Esophagus squamous epithelium (tissue), 5 donors: Measurements from ENCODE around the gene MICAL1. TPM values are rescaled to one million over a fixed set of nuclear protein-coding genes. Genes with fewer than 3 reads are reported as not detected.

Source experiments
- DNase-seq: peaks from one replicate; lab custom pipeline; 2025; lab: John Stamatoyannopoulos, UW
- H3K27ac ChIP-seq, 4 donors: fragments of 200-600 bp; sonication (generic); one replicate each; pipeline ENCODE4 v1.5.1; 2016 to 2019; ENCODE audit warnings: mild to moderate bottlenecking in 1 of 4
- H3K27me3 ChIP-seq, 4 donors: fragments of 200-600 bp; sonication (generic); 1 replicate in 3 of 4; 2 replicates in 1 of 4; pipeline versions ENCODE4 v1.5.1 to v1.6.0; 2017 to 2021; ENCODE audit warnings: antibody characterized with exemption in 1 of 4
- H3K36me3 ChIP-seq, 3 donors: fragments of 200-600 bp; sonication (generic); one replicate each; pipeline ENCODE4 v1.5.1; 2016 to 2019
- H3K4me1 ChIP-seq, 3 donors: fragments of 200-600 bp; sonication (generic); one replicate each; pipeline ENCODE4 v1.5.1; 2017 to 2019
- H3K4me3 ChIP-seq, 4 donors: fragments of 200-600 bp; sonication (generic); 1 replicate in 3 of 4; 2 replicates in 1 of 4; pipeline ENCODE4 v1.5.1; 2016 to 2019; ENCODE audit warnings: mild to moderate bottlenecking in 2 of 4, moderate library complexity in 1 of 4
- H3K9me3 ChIP-seq, 3 donors: fragments of 200-600 bp; sonication (generic); one replicate each; pipeline ENCODE4 v1.5.1; 2016 to 2019
- CTCF ChIP-seq, 6 experiments: fragments of 450-650 bp in 4 of 6; fragments of 200-600 bp in 2 of 6; sonication (generic) in 2 of 6; IDR thresholded peaks; one replicate each; pipeline ENCODE4 v1.5.1; 2016 to 2019; ENCODE audit warnings: antibody characterized with exemption in 6 of 6, mild to moderate bottlenecking in 4 of 6, moderate library complexity in 4 of 6
- POLR2A ChIP-seq, 4 donors: fragments of 450-650 bp; IDR thresholded peaks; one replicate each; pipeline ENCODE4 v1.6.1; 2017; ENCODE audit warnings: antibody characterized with exemption in 4 of 4, mild to moderate bottlenecking in 4 of 4, moderate library complexity in 3 of 4
- WGBS, 2 donors: methylation state at CpG; one replicate each; pipeline ENCODE4 v1.1.5; 2018; 5-methylcytosine and 5-hydroxymethylcytosine counted together
- intact Hi-C: fragments of 100-400 bp; cut with DNase I; formaldehyde crosslinking; loops from one replicate; pipeline ENCODE4 v1.15.0; 2022
- total RNA-seq, 4 donors: library from RNA; depleted of rRNA; stranded (reverse); fragments of >200 nt; gene quantifications; one replicate each; pipeline ENCODE4 v1.1.0, GENCODE V29; 2016
- donor health status: DM: yes; HTN: yes; CAD: no.

The MICAL1 gene
- total RNA-seq, 4 donors from 2014 or later: 11.9 to 20.0 (median 12.6) TPM

DNA sequence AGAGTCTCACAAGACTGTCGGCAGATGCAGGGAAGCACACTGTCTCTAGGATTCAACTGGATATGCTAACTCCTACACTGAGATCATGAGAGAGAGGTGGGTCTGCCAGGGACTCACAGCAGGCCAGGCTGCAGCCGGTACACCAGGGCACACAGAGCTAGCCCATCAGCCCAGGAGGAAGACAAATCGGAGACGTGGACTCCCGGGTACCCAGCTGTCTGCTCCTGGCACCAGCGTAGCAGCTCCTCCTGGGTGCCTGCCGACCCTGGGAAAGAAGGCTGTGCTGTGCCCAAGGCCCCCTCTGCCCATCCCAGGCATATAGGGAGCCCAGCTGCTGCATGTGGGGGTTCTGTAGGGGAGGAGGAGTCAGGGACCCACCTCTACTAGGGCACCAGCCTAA lies 7.0 kb downstream of the MICAL1 start:
- Histone ChIP-seq H3K27me3 (no peaks in the 10 kb centered on the region), H3K36me3 (peaks cover 0 to 46% (median 9%) of the 10 kb centered on the region in 3 donors), H3K4me3 (no peak overlapping the region), H3K27ac (no peak overlapping the region), H3K4me1 (peaks cover 2 to 33% (median 3%) of the 10 kb centered on the region in 3 donors), H3K9me3 (no peaks in the 10 kb centered on the region)
- intact Hi-C loops: no loop called here
- WGBS, 2 donors: 70% methylated on average over 4 of the region's 7 CpGs; no CpG with 5 or more reads in 1 of the 2 donors
- no peak for DNase-seq
- TF ChIP-seq CTCF (IDR thresholded peaks at IDR 0.05) (no peak), POLR2A (IDR thresholded peaks at IDR 0.05) (no peak)

DNA sequence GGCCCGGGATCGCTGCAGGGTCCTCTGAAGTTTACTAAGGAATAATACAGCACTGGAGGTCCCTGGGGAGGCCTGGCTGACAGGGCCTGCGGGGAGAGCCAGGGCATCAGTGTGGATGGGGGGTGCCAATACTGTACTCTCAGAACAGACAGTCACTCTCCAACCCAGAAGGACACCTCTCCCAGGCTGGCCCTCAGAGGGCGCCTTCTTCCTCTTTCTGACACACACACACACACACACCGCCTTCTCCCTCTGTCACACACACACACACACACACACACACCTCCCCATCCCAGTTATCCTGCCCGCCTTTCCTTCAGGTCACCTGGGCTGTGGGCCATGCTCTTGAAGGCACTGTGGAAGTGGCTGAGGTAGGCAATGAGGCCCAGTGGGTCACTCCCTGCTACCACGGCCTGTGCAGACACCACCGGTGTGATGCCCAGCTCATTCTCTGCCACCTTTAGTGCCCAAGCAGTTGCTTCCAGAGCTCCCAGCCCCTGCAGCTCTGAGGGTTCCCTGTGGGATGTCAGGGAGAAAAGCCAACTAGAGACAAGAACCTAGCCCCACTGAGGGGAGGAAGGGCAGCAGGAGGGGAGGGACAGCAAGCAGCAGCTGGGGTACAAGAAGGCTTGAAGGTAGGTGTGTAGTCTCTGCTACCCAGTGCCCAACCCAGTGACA lies 7.6 kb downstream of the MICAL1 start:
- TF ChIP-seq CTCF (IDR thresholded peaks at IDR 0.05) (no peak), POLR2A (IDR thresholded peaks at IDR 0.05) (no peak)
- no peaks in the 10 kb centered on the region for H3K9me3 ChIP-seq
- no peak for DNase-seq
- no peak overlapping the region for H3K27ac ChIP-seq
- H3K4me3 ChIP-seq: no peak overlapping the region
- peaks cover 0 to 33% (median 0%) of the 10 kb centered on the region in 3 donors for H3K4me1 ChIP-seq
- 80 to 85% methylated on average over 3 to 8 of the region's 8 CpGs for WGBS, 2 donors
- H3K27me3 ChIP-seq: no peaks in the 10 kb centered on the region
- H3K36me3 ChIP-seq: peaks cover 0 to 52% (median 11%) of the 10 kb centered on the region in 3 donors
- intact Hi-C loops: no loop called here

- H3K4me1 ChIP-seq: peaks cover 0 to 39% (median 3%) of the 10 kb centered on the region in 3 donors
- H3K36me3 ChIP-seq: peaks cover 0 to 56% (median 11%) of the 10 kb centered on the region in 3 donors
- TF ChIP-seq CTCF (IDR thresholded peaks at IDR 0.05) (no peak), POLR2A (IDR thresholded peaks at IDR 0.05) (no peak)
- H3K4me3 ChIP-seq: no peak overlapping the region
- intact Hi-C loops: no loop called here
- 100% methylated on average over 1 of the region's 10 CpGs for WGBS, 2 donors
- no peaks in the 10 kb centered on the region for H3K9me3 ChIP-seq
- no peaks in the 10 kb centered on the region for H3K27me3 ChIP-seq
- no peak overlapping the region for H3K27ac ChIP-seq
- DNase-seq: no peak
These were observed 8.5 kb downstream of the MICAL1 start for GRCh38 chr6:109447087-109447486.

- no peaks in the 10 kb centered on the region for H3K9me3 ChIP-seq
- intact Hi-C loops: no loop called here
- TF ChIP-seq POLR2A (IDR thresholded peaks at IDR 0.05): no peak
- TF ChIP-seq CTCF (IDR thresholded peaks at IDR 0.05): no peak
- H3K27me3 ChIP-seq: no peaks in the 10 kb centered on the region
- no peak overlapping the region for H3K4me3 ChIP-seq
- H3K27ac ChIP-seq: no peak overlapping the region
- 72 to 84% methylated on average over 4 to 6 of the region's 8 CpGs for WGBS, 2 donors
- H3K36me3 ChIP-seq: peaks cover 0 to 50% (median 11%) of the 10 kb centered on the region in 3 donors
- H3K4me1 ChIP-seq: peaks cover 3 to 45% (median 9%) of the 10 kb centered on the region in 3 donors
- no peak for DNase-seq
These were observed 9.0 kb downstream of the MICAL1 start for GRCh38 chr6:109446541-109446940.

DNA sequence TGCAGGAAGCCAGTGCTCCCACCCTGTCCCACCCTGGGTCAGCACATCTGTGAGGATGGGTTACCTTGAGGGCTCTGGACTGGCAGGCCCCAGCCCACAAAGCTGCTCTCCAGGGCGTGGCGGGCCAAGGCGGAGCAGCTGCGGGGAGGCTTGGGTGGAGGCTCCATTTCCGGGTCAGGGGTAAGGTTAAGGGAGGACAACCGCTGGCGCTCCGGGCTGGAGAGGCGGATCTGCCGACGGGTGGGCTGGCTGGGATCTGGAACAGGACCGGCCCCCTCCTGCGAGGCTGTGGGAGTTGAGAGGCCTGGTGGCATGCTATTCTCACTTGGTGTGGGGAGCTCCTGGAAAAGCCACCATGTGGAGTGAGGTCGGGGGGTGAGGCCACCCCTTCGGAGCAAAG lies 9.5 kb downstream of the MICAL1 start:
- TF ChIP-seq CTCF (IDR thresholded peaks at IDR 0.05) (no peak), POLR2A (IDR thresholded peaks at IDR 0.05) (no peak)
- H3K27ac ChIP-seq: no peak overlapping the region
- WGBS, 2 donors: 90% methylated on average over 7 of the region's 15 CpGs; no CpG with 5 or more reads in 1 of the 2 donors
- intact Hi-C loops: no loop called here
- no peaks in the 10 kb centered on the region for H3K9me3 ChIP-seq
- peaks cover 0 to 48% (median 11%) of the 10 kb centered on the region in 3 donors for H3K36me3 ChIP-seq
- no peaks in the 10 kb centered on the region for H3K27me3 ChIP-seq
- DNase-seq: no peak
- peaks cover 7 to 49% (median 12%) of the 10 kb centered on the region in 3 donors for H3K4me1 ChIP-seq
- no peak overlapping the region for H3K4me3 ChIP-seq
